ENCODE data around the gene GSTO2. TPM values are rescaled to one million over a fixed set of nuclear protein-coding genes. Genes with fewer than 3 reads are reported as not detected.

The GSTO2 gene
- total RNA-seq, 1 donor from 2014 or later, result 2.8 TPM

DNA sequence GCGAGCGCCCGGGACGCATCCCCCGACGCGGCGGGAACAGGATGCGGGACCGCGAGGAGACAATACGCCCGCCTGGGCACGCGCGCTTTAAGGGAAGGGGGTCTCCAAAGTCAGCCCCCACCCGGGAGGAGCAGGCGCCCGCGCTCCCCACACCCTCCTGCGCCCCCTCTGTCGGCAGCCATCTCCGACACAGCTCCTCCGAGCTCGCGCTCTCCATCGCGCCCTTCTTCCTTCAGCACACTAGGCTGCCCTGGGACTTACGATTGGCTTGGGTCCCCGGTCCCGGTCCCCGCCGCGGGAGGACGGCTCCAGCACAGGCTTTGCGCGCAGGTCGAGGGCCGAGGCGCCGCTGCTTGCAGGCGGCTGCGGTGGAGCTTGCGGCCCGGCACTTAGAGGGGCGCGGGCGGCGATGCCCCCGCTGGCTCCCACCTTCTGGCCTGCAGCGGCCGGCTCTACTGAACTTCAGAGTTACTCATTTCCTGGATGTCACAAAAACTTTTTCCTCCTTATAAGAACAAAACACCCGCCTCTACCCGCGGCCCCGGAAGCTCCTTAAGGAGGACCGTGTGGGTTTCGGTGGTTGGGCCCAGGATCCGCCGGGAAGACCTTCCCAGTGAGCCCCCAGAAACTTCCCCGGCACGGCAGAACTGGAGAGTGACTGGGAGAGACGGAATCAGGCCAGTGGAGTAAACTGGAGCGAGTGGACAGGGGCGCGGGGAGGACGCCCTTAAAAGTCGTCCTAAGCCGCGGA, 69.2 kb downstream of the GSTO2 start, which contains the start of gene ITPRIP:
TSS of gene ITPRIP (minus strand) at position 481 of the 751 bp plus-strand sequence. CDS start 22,414 bp downstream, outside the sequence.
- H3K4me3 Mint-ChIP-seq, result peak within 1 kb of the TSS; percentile 99
- H3K9me3 Mint-ChIP-seq, result no peaks in the 10 kb centered on the region
- peak within 1 kb of the TSS; percentile 98 for H3K27ac Mint-ChIP-seq
- DNase-seq (ENCODE audit: extremely low spot score, unreplicated experiment), result no peak
- H3K4me1 Mint-ChIP-seq (ENCODE audit: unreplicated experiment), result peaks cover 32% of the 10 kb centered on the region
- peaks cover 3% of the 10 kb centered on the region for H3K27me3 Mint-ChIP-seq
- TF ChIP-seq, protein P1, sequence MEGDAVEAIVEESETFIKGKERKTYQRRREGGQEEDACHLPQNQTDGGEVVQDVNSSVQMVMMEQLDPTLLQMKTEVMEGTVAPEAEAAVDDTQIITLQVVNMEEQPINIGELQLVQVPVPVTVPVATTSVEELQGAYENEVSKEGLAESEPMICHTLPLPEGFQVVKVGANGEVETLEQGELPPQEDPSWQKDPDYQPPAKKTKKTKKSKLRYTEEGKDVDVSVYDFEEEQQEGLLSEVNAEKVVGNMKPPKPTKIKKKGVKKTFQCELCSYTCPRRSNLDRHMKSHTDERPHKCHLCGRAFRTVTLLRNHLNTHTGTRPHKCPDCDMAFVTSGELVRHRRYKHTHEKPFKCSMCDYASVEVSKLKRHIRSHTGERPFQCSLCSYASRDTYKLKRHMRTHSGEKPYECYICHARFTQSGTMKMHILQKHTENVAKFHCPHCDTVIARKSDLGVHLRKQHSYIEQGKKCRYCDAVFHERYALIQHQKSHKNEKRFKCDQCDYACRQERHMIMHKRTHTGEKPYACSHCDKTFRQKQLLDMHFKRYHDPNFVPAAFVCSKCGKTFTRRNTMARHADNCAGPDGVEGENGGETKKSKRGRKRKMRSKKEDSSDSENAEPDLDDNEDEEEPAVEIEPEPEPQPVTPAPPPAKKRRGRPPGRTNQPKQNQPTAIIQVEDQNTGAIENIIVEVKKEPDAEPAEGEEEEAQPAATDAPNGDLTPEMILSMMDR (conservative IDR thresholded peaks at IDR 0.05), result peak; percentile 52
- H3K36me3 Mint-ChIP-seq, result no peaks in the 10 kb centered on the region

DNA sequence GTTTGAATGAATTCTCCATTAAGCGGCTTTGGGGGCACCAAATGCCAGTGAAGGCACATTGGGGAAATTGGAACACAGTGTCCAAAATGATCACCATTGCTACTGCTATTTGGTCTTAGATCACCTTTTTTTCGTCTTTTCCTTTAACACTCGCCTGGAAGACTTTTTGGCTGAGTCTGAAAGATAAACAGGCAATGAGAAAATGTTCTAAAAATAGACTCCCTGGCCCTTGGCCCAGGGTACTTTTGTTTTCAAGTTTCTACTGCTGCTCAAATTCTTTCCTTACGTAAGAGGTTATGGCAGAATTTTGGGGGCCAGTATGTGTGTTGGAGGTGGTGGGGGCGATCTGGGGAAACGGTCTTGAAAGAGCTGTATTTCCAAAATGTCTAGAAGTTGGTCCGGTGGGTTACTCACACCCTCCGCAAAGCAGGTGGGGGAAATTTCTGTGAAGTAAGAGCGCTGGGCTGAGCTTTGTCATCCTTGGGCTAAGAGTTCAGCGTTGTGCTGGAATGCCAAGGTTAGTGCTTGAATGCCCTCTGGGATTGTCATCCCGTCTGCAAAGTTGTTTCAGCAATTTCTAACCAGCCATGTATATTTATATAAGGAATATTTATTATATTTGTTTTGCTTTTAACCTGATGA, 70.6 kb downstream of the GSTO2 start:
- peaks cover 3% of the 10 kb centered on the region for H3K27me3 Mint-ChIP-seq
- peak overlapping the region; percentile 98 for H3K27ac Mint-ChIP-seq
- H3K4me1 Mint-ChIP-seq (ENCODE audit: unreplicated experiment), result peaks cover 32% of the 10 kb centered on the region
- DNase-seq (ENCODE audit: extremely low spot score, unreplicated experiment), result no peak
- TF ChIP-seq, protein P1 (conservative IDR thresholded peaks at IDR 0.05), result no peak
- no peaks in the 10 kb centered on the region for H3K36me3 Mint-ChIP-seq
- H3K9me3 Mint-ChIP-seq, result no peaks in the 10 kb centered on the region
- H3K4me3 Mint-ChIP-seq, result peak overlapping the region; percentile 99

DNA sequence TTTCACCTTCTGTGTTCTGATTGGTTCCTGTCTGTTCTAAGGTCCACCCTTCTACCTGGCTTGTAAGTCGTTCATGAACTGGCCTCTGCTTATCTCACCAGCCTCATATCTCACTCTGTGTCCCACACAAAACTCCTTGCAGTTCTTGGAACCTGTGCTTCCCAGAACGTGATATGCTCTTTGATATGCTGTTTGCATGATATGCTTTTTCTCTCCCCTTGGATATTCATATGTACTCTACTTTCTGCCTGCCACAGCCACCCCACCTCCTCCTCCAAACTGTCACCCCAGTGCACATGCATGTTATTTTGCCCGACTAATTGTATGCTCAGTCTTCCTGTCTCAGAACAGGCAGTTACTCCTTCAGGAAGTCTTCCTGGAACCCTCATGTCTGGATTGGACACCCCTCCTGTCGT, 71.1 kb downstream of the GSTO2 start:
- H3K27ac Mint-ChIP-seq, result peak overlapping the region; percentile 98
- DNase-seq (ENCODE audit: extremely low spot score, unreplicated experiment), result no peak
- TF ChIP-seq, protein P1 (conservative IDR thresholded peaks at IDR 0.05), result no peak
- H3K9me3 Mint-ChIP-seq, result no peaks in the 10 kb centered on the region
- H3K36me3 Mint-ChIP-seq, result no peaks in the 10 kb centered on the region
- H3K4me3 Mint-ChIP-seq, result peak overlapping the region; percentile 99
- H3K4me1 Mint-ChIP-seq (ENCODE audit: unreplicated experiment), result peaks cover 30% of the 10 kb centered on the region
- H3K27me3 Mint-ChIP-seq, result peaks cover 3% of the 10 kb centered on the region

DNA sequence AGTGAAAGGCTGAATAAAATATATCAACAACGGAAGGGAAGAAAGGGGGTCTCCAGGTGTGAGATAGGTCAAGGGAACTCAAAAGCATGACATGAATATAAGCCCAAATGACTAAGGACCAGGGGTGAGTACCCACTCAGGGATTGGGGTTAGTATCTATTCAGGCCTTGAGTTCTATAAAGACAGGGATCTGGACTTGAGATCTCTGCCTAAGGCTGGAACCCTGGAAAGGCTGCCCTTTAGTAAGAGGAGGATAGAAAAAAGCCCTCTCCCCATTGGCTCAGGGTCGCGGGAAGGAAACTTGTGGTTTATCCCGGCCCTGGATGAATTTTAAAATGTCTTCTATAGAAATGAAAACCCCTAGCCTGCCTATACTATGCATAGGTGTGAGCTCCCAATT, 71.7 kb downstream of the GSTO2 start:
- Mint-ChIP-seq H3K9me3 (no peaks in the 10 kb centered on the region), H3K27ac (no peak overlapping the region)
- TF ChIP-seq, protein P1 (conservative IDR thresholded peaks at IDR 0.05), result no peak

DNA sequence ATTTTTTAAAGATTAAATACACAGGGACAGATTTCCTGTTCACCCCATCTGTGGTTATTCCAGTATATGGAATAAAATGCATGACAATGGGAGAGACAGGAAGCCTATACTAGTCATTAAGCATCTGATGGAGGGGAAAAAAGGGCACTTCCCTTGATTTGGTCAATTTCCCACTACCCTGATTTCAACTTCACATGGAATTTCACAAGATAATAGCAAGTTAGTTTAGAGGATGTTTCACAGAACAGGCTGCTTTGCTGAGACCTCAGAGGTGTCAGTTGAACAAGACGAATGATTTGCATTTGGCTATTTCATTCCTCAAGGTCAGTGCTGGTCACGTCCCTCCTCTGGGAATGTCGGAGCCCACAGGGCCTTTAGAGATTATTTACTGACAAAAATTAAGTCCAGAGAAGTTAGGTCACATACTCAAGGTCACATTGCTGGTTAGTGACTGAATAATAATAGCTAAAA, 74.0 kb downstream of the GSTO2 start:
- no peaks in the 10 kb centered on the region for H3K9me3 Mint-ChIP-seq
- H3K27me3 Mint-ChIP-seq, result peaks cover 3% of the 10 kb centered on the region
- H3K4me1 Mint-ChIP-seq (ENCODE audit: unreplicated experiment), result peaks cover 25% of the 10 kb centered on the region
- H3K36me3 Mint-ChIP-seq, result no peaks in the 10 kb centered on the region
- H3K27ac Mint-ChIP-seq, result no peak overlapping the region
- DNase-seq (ENCODE audit: extremely low spot score, unreplicated experiment), result no peak
- TF ChIP-seq, protein P1 (conservative IDR thresholded peaks at IDR 0.05), result no peak
- H3K4me3 Mint-ChIP-seq, result no peak overlapping the region

More for the DNA sequence above, 71.7 kb downstream of the GSTO2 start:
- H3K4me1 Mint-ChIP-seq (ENCODE audit: unreplicated experiment), result peaks cover 25% of the 10 kb centered on the region
- peaks cover 3% of the 10 kb centered on the region for H3K27me3 Mint-ChIP-seq
- DNase-seq (ENCODE audit: extremely low spot score, unreplicated experiment), result no peak
- H3K36me3 Mint-ChIP-seq, result no peaks in the 10 kb centered on the region
- peak overlapping the region; percentile 99 for H3K4me3 Mint-ChIP-seq

Measured in type B pancreatic cell (in vitro differentiated cells).